Loucy (cell line): ENCODE measurements around the gene USP2.

ENCODE experiments used
- H2AFZ ChIP-seq: fragments of 200-600 bp; sonication (generic); 2 replicates; pipeline ENCODE4 v1.6.0; 2016; ENCODE audit warnings: antibody characterized with exemption, mild to moderate bottlenecking, low read length, moderate library complexity
- H3F3A ChIP-seq: fragments of 200-600 bp; 2 replicates; pipeline ENCODE4 v1.6.0; 2016; ENCODE audit warnings: antibody characterized with exemption, low read depth, mild to moderate bottlenecking
- H3K27me3 ChIP-seq: fragments of 200-600 bp; sonication (generic); 2 replicates; pipeline ENCODE4 v1.6.1; 2014; ENCODE audit warnings: low read length, mild to moderate bottlenecking; ENCODE audit not compliant: insufficient read depth, poor library complexity, severe bottlenecking
- H3K36me3 ChIP-seq: fragments of 200-600 bp; sonication (generic); 2 replicates; pipeline ENCODE4 v1.6.1; 2016; ENCODE audit warnings: low read length; ENCODE audit not compliant: insufficient read depth
- H3K4me1 ChIP-seq: fragments of 200-600 bp; sonication (generic); 2 replicates; pipeline ENCODE4 v1.5.1; 2014; ENCODE audit warnings: low read length, mild to moderate bottlenecking; ENCODE audit not compliant: insufficient read depth, poor library complexity, severe bottlenecking
- H3K4me2 ChIP-seq: fragments of 200-600 bp; sonication (generic); 2 replicates; pipeline ENCODE4 v1.6.0; 2014; ENCODE audit warnings: antibody characterized with exemption, low read length, low read depth, mild to moderate bottlenecking; ENCODE audit not compliant: poor library complexity, severe bottlenecking
- H3K4me3 ChIP-seq: fragments of 200-600 bp; sonication (generic); 2 replicates; pipeline ENCODE4 v1.5.1; 2014; ENCODE audit warnings: low read length, mild to moderate bottlenecking, mixed read lengths; ENCODE audit not compliant: poor library complexity, severe bottlenecking
- H3K79me2 ChIP-seq: fragments of 200-600 bp; sonication (generic); 2 replicates; pipeline ENCODE4 v1.6.1; 2014; ENCODE audit warnings: low read length; ENCODE audit not compliant: insufficient read depth
- H3K9ac ChIP-seq: fragments of 200-600 bp; sonication (generic); 2 replicates; pipeline ENCODE4 v1.6.0; 2014; ENCODE audit warnings: mild to moderate bottlenecking, low read depth, low read length, moderate library complexity; ENCODE audit not compliant: poor library complexity, severe bottlenecking
- H3K9me2 ChIP-seq: fragments of 200-600 bp; sonication (generic); replicated peaks from 2 replicates; pipeline ENCODE4 v1.6.1; 2016; ENCODE audit warnings: low read depth, low read length, mixed read lengths
- H3K9me3 ChIP-seq: fragments of 200-600 bp; sonication (generic); 2 replicates; pipeline ENCODE4 v1.6.1; 2014; ENCODE audit warnings: mild to moderate bottlenecking, antibody characterized with exemption, low read length, low read depth; ENCODE audit not compliant: insufficient read depth
- H4K20me1 ChIP-seq: fragments of 200-600 bp; sonication (generic); 2 replicates; pipeline ENCODE4 v1.6.0; 2014; ENCODE audit warnings: antibody characterized with exemption, low read length, mild to moderate bottlenecking; ENCODE audit not compliant: insufficient read depth, poor library complexity, severe bottlenecking
- CTCF ChIP-seq: fragments of 200-600 bp; sonication (generic); conservative IDR thresholded peaks from 2 replicates; pipeline ENCODE4 v1.5.1; 2014; ENCODE audit warnings: mild to moderate bottlenecking, antibody characterized with exemption, low read length
- EZH2phosphoT487 ChIP-seq: fragments of 200-600 bp; IDR thresholded peaks from 2 replicates; pipeline ENCODE4 v1.6.1; 2018; ENCODE audit warnings: antibody characterized with exemption, mild to moderate bottlenecking, moderate library complexity, borderline replicate concordance

Gene USP2

GRCh38 chr11:119320776-119321524 is 60.5 kb downstream of the USP2 start:
- Histone ChIP-seq H3K79me2 (no peaks in the 10 kb centered on the region), H2AFZ (peak overlapping the region; percentile 99), H3K4me2 (peak overlapping the region; percentile 94), H3K9ac (peak overlapping the region; percentile 84), H3K36me3 (no peaks in the 10 kb centered on the region), H3K4me1 (peaks cover 15% of the 10 kb centered on the region), H3K9me3 (no peaks in the 10 kb centered on the region), H3K27me3 (peaks cover 6% of the 10 kb centered on the region), H4K20me1 (no peaks in the 10 kb centered on the region), H3F3A (no peaks in the 10 kb centered on the region), H3K9me2 (no peaks in the 10 kb centered on the region), H3K4me3 (peak overlapping the region; percentile 85)
- TF ChIP-seq EZH2phosphoT487, result no peak
- TF ChIP-seq CTCF, result no peak

DNA sequence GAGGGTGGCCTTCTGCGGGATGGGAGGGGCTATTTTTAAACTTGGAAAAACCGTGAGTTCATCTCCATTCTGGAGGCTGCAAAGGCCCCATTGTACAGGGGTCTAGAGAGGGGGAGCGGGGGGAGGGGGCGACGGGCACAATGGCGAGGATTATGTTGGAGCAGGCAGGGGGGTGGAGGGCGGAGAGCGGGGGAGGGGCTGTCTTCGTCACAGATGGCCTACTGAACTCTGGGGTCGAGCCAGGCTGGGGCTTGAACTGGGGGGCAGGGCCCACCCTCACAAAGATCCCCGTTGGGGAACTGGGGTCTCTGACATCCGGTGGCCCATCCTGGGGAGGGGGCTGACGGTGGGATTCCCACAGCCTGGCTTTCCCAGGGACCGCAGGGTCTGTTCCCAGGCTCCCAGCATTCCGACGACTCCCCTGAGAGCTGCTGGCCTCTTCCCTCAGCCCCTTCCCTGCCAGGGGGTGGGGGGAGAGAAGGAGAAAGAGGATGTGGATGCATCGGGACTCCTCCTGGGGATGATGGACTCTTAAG is 61.2 kb downstream of the USP2 start:
- Histone ChIP-seq H3K27me3 (peaks cover 6% of the 10 kb centered on the region), H3K9me3 (no peaks in the 10 kb centered on the region), H3K79me2 (no peaks in the 10 kb centered on the region), H3F3A (no peaks in the 10 kb centered on the region), H3K4me2 (peak overlapping the region; percentile 94), H3K9ac (peak overlapping the region; percentile 84), H3K4me3 (peak overlapping the region; percentile 85), H2AFZ (peak overlapping the region; percentile 99), H3K9me2 (no peaks in the 10 kb centered on the region), H3K36me3 (no peaks in the 10 kb centered on the region), H3K4me1 (peaks cover 15% of the 10 kb centered on the region), H4K20me1 (no peaks in the 10 kb centered on the region)
- no peak for TF ChIP-seq EZH2phosphoT487
- no peak for TF ChIP-seq CTCF

DNA sequence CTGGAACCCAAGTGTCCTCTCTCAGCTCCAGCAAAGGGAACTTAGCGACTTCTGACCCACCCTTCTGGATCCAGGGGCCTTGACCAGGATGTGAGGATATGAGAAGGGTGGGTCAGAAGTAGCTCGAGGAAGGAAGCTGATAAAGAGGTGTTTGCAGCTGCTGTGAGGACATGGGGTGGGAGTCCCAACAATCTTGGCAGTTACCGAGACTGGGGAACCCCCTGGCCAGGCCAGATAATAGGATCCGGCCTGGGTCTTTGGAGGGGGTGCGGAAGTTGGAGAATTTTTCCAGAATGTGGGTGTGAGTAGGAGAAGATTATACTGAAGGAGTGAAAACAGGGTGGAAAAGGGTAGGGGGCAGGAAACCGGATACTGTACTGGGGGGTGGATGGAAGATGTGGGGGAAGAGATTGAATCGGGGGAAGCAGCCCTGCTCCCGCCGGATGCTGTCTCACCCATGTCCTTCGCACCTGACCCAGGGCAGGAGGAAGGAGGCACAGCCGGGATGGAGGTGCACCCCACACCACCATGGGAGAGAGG is 61.7 kb downstream of the USP2 start:
- H2AFZ ChIP-seq, result no peak overlapping the region
- H3K9ac ChIP-seq, result peak overlapping the region; percentile 84
- no peaks in the 10 kb centered on the region for H4K20me1 ChIP-seq
- H3K9me3 ChIP-seq, result no peaks in the 10 kb centered on the region
- TF ChIP-seq EZH2phosphoT487 (no peak), CTCF (no peak)
- peak overlapping the region; percentile 11 for H3K4me2 ChIP-seq
- H3K4me3 ChIP-seq, result peak overlapping the region; percentile 85
- no peaks in the 10 kb centered on the region for H3K9me2 ChIP-seq
- peaks cover 6% of the 10 kb centered on the region for H3K27me3 ChIP-seq
- no peaks in the 10 kb centered on the region for H3K36me3 ChIP-seq
- no peaks in the 10 kb centered on the region for H3K79me2 ChIP-seq
- H3F3A ChIP-seq, result no peaks in the 10 kb centered on the region
- peaks cover 15% of the 10 kb centered on the region for H3K4me1 ChIP-seq
